HFFc6 (cell line): ENCODE data around the gene NUDT19. TPM values are rescaled to one million over a fixed set of nuclear protein-coding genes. Genes with fewer than 3 reads are reported as not detected.
"Not testable (repeated sequence)": the region's sequence is repeated elsewhere in the genome, so short reads cannot be mapped to it uniquely, and the experiment has no call there.

Experiments used
- DNase-seq: peaks from one replicate; pipeline ENCODE4 v3.0.0-alpha.2; 2018
- H3K27ac Mint-ChIP-seq: 2 replicates; pipeline ENCODE4 v1.8.0; 2020; ENCODE audit warnings: mild to moderate bottlenecking, mixed read lengths
- H3K27me3 Mint-ChIP-seq: 2 replicates; pipeline ENCODE4 v1.8.0; 2021; ENCODE audit warnings: mild to moderate bottlenecking, moderate library complexity, mixed read lengths; ENCODE audit not compliant: insufficient read depth
- H3K36me3 Mint-ChIP-seq: 2 replicates; pipeline ENCODE4 v1.8.0; 2021; ENCODE audit warnings: low read depth, mixed read lengths
- H3K4me1 Mint-ChIP-seq: 2 replicates; pipeline ENCODE4 v1.8.0; 2020; ENCODE audit warnings: low read depth, mixed read lengths
- H3K4me3 Mint-ChIP-seq: 2 replicates; pipeline ENCODE4 v1.8.0; 2020; ENCODE audit warnings: mild to moderate bottlenecking, moderate library complexity, mixed read lengths
- H3K9me3 Mint-ChIP-seq: 2 replicates; pipeline ENCODE4 v1.8.0; 2020; ENCODE audit warnings: mild to moderate bottlenecking, mixed read lengths
- total RNA-seq, 6 experiments: library from RNA; stranded (reverse); fragmentation: NEBNext Ultra II Directional; extraction: Animal tissue kit (Norgen Biotek cat#: 25700); gene quantifications; 2 replicates in 1 of 6; 3 replicates in 5 of 6; pipeline ENCODE4 v1.2.3, GENCODE V29; 2021
- TF ChIP-seq, protein P1 (sequence below): fragments of 200-600 bp; sonication (generic); IDR thresholded peaks from 2 replicates; pipeline ENCODE4 v1.5.0; 2021; ENCODE audit warnings: antibody characterized with exemption, mild to moderate bottlenecking

Gene NUDT19
- total RNA-seq, 6 experiments from 2014 or later, result 12.8 to 15.1 (median 14.3) TPM

DNA sequence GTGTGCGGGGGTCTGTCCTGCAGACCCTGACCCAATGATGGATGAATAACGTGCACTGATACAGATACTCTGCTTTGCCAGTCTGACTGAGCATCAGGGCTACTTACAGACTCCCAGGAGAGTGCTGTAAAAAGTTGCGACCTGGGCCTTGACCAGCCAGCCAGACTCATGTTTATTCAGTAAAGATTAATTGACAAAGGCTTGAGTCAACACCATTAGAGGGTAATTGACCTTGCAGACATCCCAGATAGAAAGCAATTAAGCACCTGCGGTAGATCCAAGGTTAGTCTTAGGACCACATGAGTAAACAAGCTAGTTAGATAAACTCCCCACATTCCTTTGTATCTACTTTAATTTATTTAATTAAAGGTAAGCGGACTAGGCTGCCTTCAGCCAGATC lies 10.4 kb downstream of the NUDT19 start:
- H3K9me3 Mint-ChIP-seq, result peaks cover 34% of the 10 kb centered on the region
- H3K27ac Mint-ChIP-seq, result no peak overlapping the region
- no peak for DNase-seq
- peaks cover 79% of the 10 kb centered on the region for H3K36me3 Mint-ChIP-seq
- no peaks in the 10 kb centered on the region for H3K27me3 Mint-ChIP-seq
- no peaks in the 10 kb centered on the region for H3K4me1 Mint-ChIP-seq
- TF ChIP-seq, protein P1, sequence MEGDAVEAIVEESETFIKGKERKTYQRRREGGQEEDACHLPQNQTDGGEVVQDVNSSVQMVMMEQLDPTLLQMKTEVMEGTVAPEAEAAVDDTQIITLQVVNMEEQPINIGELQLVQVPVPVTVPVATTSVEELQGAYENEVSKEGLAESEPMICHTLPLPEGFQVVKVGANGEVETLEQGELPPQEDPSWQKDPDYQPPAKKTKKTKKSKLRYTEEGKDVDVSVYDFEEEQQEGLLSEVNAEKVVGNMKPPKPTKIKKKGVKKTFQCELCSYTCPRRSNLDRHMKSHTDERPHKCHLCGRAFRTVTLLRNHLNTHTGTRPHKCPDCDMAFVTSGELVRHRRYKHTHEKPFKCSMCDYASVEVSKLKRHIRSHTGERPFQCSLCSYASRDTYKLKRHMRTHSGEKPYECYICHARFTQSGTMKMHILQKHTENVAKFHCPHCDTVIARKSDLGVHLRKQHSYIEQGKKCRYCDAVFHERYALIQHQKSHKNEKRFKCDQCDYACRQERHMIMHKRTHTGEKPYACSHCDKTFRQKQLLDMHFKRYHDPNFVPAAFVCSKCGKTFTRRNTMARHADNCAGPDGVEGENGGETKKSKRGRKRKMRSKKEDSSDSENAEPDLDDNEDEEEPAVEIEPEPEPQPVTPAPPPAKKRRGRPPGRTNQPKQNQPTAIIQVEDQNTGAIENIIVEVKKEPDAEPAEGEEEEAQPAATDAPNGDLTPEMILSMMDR, result no peak
- no peak overlapping the region for H3K4me3 Mint-ChIP-seq

DNA sequence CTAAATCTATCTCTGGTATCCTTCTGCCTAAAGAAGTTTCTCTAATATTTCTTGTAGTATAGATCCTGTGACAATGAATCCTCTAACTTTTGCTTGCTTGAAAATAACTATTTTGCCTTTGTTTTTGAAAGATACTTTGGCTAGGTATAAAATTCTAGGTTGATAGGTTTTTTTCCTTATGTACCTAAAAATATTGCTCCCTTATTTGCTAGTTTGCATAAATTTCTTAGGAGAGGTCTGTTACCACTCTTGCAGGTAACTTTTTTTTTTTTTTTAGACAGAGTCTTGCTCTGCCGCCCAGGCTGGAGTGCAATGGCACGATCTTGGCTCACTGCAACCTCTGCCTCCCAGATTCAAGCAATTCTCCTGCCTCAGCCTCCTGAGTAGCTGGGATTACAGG lies 12.4 kb downstream of the NUDT19 start:
- Mint-ChIP-seq H3K9me3 (peaks cover 31% of the 10 kb centered on the region), H3K36me3 (peaks cover 64% of the 10 kb centered on the region)
- not testable (repeated sequence) for H3K4me3 Mint-ChIP-seq, DNase-seq, H3K27ac Mint-ChIP-seq, H3K4me1 Mint-ChIP-seq, H3K27me3 Mint-ChIP-seq

DNA sequence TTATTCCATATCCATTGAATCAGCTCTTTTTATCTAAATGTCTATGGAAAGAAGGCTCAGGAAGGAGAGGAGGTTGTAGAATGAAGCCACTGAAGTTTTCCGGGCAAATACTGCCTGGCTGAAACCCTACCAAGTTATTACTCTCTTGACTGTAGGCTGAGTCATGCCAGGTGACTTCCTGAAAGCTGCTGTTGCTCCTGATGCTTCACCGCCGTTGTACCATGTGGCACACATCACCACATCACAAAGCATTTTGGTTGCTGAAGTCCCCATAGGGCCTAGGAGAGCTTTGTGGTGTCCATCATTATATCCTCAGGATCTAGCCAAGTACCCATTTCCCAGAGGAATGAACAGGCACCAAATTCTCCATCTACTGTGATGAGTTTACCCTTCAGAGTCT lies 16.8 kb downstream of the NUDT19 start:
- H3K27me3 Mint-ChIP-seq, result no peaks in the 10 kb centered on the region
- H3K4me3 Mint-ChIP-seq, result no peak overlapping the region
- H3K27ac Mint-ChIP-seq, result no peak overlapping the region
- peaks cover 36% of the 10 kb centered on the region for H3K36me3 Mint-ChIP-seq
- H3K9me3 Mint-ChIP-seq, result peaks cover 12% of the 10 kb centered on the region
- TF ChIP-seq, protein P1, result no peak
- H3K4me1 Mint-ChIP-seq, result no peaks in the 10 kb centered on the region
- no peak for DNase-seq

DNA sequence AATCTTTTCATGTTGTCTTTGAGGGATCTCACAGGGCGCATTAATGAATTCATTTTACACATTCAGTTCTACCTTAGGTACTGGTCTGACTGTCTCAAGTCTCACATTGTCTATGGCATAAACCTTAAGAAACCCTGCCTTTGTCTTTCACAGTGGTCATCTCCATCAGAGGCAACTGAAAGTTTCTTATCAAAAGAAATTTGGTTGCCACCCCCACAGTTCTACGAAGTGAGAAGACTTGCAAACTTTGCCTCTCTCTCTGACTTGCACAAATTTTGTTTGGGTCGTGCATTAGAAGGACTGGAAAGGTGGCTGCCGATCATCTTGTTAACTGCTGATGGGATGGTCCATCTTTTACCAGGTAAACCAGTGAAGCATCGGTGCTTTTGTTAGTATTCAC lies 17.4 kb downstream of the NUDT19 start:
- Mint-ChIP-seq H3K27ac (no peak overlapping the region), H3K9me3 (peaks cover 8% of the 10 kb centered on the region)
- no peak for DNase-seq

DNA sequence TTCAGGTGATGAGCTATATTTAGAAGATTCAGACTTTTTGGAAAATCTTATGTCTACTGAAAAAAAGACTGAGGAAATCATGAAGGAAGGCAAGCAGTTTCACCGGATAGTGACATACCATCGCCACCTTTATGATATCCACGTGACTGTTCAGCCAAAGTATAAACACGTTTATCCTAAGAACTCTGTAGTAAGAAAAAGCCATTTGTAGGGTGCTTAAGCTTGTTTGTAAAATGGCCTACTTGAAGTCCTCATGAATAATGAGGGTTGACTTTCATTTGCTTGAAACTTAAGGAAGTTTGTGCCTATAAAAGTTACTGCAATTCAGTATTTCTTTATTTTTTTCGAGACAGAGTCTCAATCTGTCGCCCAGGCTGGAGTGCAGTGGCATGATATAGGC lies 20.1 kb downstream of the NUDT19 start:
- Mint-ChIP-seq H3K36me3 (peaks cover 26% of the 10 kb centered on the region), H3K27me3 (no peaks in the 10 kb centered on the region), H3K4me3 (no peak overlapping the region), H3K9me3 (no peaks in the 10 kb centered on the region), H3K4me1 (no peaks in the 10 kb centered on the region), H3K27ac (no peak overlapping the region)
- TF ChIP-seq, protein P1, result no peak
- no peak for DNase-seq

More for the DNA sequence above, 17.4 kb downstream of the NUDT19 start:
- Mint-ChIP-seq H3K27me3 (no peaks in the 10 kb centered on the region), H3K4me3 (no peak overlapping the region), H3K36me3 (peaks cover 34% of the 10 kb centered on the region), H3K4me1 (no peaks in the 10 kb centered on the region)
- TF ChIP-seq, protein P1, result no peak

DNA sequence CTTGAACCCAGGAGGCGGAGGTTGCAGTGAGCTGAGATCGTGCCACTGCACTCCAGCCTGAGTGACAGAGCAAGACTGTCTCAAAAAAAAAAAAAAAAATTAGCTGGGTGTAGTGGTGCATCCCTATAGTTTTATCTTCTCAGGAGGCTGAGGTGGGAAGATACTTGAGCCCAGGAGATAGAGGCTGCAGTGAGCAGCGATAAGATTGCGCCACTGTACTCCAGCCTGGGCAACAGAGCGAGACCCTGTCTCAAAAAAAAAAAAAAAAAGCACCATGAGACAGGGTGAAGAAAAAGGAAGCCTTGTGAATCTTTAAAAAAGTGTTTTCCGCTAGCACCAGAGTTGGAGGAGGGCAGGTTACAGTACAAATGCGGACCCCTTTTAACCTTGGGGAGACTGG lies 24.6 kb downstream of the NUDT19 start:
- not testable (repeated sequence) for DNase-seq, H3K27ac Mint-ChIP-seq, H3K4me3 Mint-ChIP-seq, H3K9me3 Mint-ChIP-seq, H3K4me1 Mint-ChIP-seq, H3K27me3 Mint-ChIP-seq
- peaks cover 24% of the 10 kb centered on the region; the same call in 1 of the 2 replicates for H3K36me3 Mint-ChIP-seq

DNA sequence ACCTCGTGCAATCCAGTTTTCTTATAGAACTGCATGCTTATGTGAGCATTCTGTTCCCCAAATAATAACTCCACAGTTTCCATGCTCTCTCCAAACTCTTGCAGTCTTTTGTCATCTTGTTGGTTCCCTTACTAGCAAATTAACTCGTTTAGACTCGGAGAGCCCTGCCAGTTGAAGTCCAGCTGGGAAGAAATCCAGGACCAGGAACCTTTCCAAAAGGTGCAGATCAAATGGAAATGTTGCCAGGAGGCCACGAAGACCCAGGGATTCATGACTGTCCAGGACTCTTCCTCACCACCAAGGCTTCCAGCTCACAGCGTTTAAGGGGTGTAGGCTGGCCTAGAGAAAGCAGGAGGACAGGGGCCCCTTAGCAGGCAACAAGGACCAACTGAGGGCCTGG lies 25.9 kb downstream of the NUDT19 start:
- Mint-ChIP-seq H3K27ac (no peak overlapping the region), H3K27me3 (no peaks in the 10 kb centered on the region; the same call in 1 of the 2 replicates), H3K36me3 (peaks cover 24% of the 10 kb centered on the region; the same call in 1 of the 2 replicates), H3K4me3 (no peak overlapping the region), H3K4me1 (no peaks in the 10 kb centered on the region), H3K9me3 (no peaks in the 10 kb centered on the region; the same call in 1 of the 2 replicates)
- no peak for DNase-seq
- TF ChIP-seq, protein P1, result no peak
